Heart left ventricle (tissue), 16 donors: ENCODE results near the gene ZBTB20. TPM values are rescaled to one million over a fixed set of nuclear protein-coding genes. Genes with fewer than 3 reads are reported as not detected.
A peak's percentile ranks its signal among the peaks of the same experiment; 100 is the strongest.

Experiments
- ATAC-seq, 4 donors: fragments of 200-7000 bp; cut with Tn5 transposase; one replicate each; pipeline ENCODE4 v1.9.1; 2020 to 2022; ENCODE audit warnings: moderate library complexity in 4 of 4, mild to moderate bottlenecking in 3 of 4, moderate number of reproducible peaks in 1 of 4
- DNase-seq, 5 donors: peaks; one replicate each; pipeline ENCODE4 v3.0.0-alpha.2; 2020
- H3K27ac ChIP-seq, 12 donors: fragments of 200-600 bp; sonication (generic) in 4 of 12; one replicate each; pipeline versions ENCODE4 v1.5.0 to v1.8.0; 2016 to 2022; ENCODE audit warnings: mild to moderate bottlenecking in 2 of 12
- H3K27me3 ChIP-seq, 9 donors: fragments of 200-600 bp; sonication (generic) in 2 of 9; one replicate each; pipeline versions ENCODE4 v1.5.1 to v1.8.0; 2016 to 2022; ENCODE audit warnings: mild to moderate bottlenecking in 3 of 9
- H3K36me3 ChIP-seq, 9 donors: fragments of 200-600 bp; sonication (generic) in 2 of 9; one replicate each; pipeline versions ENCODE4 v1.5.0 to v1.8.0; 2018 to 2022; ENCODE audit warnings: mild to moderate bottlenecking in 2 of 9
- H3K4me1 ChIP-seq, 12 donors: fragments of 200-600 bp; sonication (generic) in 4 of 12; one replicate each; pipeline versions ENCODE4 v1.5.0 to v1.8.0; 2016 to 2022; ENCODE audit warnings: mild to moderate bottlenecking in 3 of 12
- H3K4me3 ChIP-seq, 12 donors: fragments of 200-600 bp; sonication (generic) in 4 of 12; one replicate each; pipeline versions ENCODE4 v1.5.0 to v1.8.0; 2017 to 2022; ENCODE audit warnings: mild to moderate bottlenecking in 9 of 12, moderate library complexity in 4 of 12
- H3K9me3 ChIP-seq, 12 donors: fragments of 200-600 bp; sonication (generic) in 4 of 12; one replicate each; pipeline versions ENCODE4 v1.5.0 to v1.8.0; 2016 to 2022; ENCODE audit warnings: mild to moderate bottlenecking in 1 of 12
- POLR2A ChIP-seq, 2 donors: fragments of 450-650 bp; IDR thresholded peaks; one replicate each; pipeline ENCODE4 v1.6.1; 2017; ENCODE audit warnings: antibody characterized with exemption in 2 of 2, mild to moderate bottlenecking in 2 of 2, moderate library complexity in 2 of 2
- WGBS, 4 donors: extraction: QIAGEN DNeasy Blood & Tissue Kit in 2 of 4; methylation state at CpG; one replicate each; pipeline versions ENCODE4 v1.1.5 to v1.1.7; 2013 to 2018; 5-methylcytosine and 5-hydroxymethylcytosine counted together
- intact Hi-C, 10 donors: fragments of 100-400 bp; cut with DNase I; formaldehyde crosslinking; loops; one replicate each; pipeline versions ENCODE4 v1.11.1 to v1.14.2; 2022
- polyA plus RNA-seq, 2 donors: library from polyadenylated mRNA; stranded (reverse); fragments of 200-250 nt; gene quantifications; one replicate each; pipeline ENCODE4 v1.2.3, GENCODE V29; 2013
- total RNA-seq, 9 donors: library from RNA; depleted of rRNA in 2 of 9; stranded (reverse); fragments of >200 nt in 2 of 9; fragmentation: NEBNext Ultra II Directional in 3 of 9; extraction: Animal tissue kit (Norgen Biotek cat#: 25700) in 3 of 9; gene quantifications; one replicate each; pipeline versions ENCODE4 v1.1.0 to v1.2.4, GENCODE V29; 2016 to 2023
- TF ChIP-seq, protein P1 (sequence below), 12 donors: fragments of 200-600 bp; sonication (generic) in 4 of 12; IDR thresholded peaks; one replicate each; pipeline versions ENCODE4 v1.5.0 to v1.8.0; 2018 to 2022; ENCODE audit warnings: antibody characterized with exemption in 12 of 12, mild to moderate bottlenecking in 5 of 12
- donor health status: ischemic (EF 13 %, LVEDD 7.1; RV severe dilation, severe dysfunction).
- donor health status: healthy with polysubstance abuse.
- donor health status: DM: no; HTN: yes; CAD: no.
- donor health status: DM: no; HTN: no; CAD: no.
- donor health status: ischemic (EF 25% LVEDD 6.9; RV normal size, moderate dysfunction).
- donor health status: ischemic (EF 25% LVEDD 5.7; RV mildly dilated, moderate dysfunction).
- donor health status: healthy.
- donor health status: DM: yes; HTN: yes; CAD: no.
- donor health status: ischemic (EF 35%, LVEDD 5.7; RV mildly dilated, moderate dysfunction).
- donor health status: nonischemic (EF 11% LVEDD 7.7; RV severe dilation, severe dysfunction).
- donor health status: DM: yes; HTN: yes; CAD: no.
- donor health status: PGD.
- donor health status: ischemic (EF 29% LVEDD 5.4; RV normal size, mild dysfunction).
- donor health status: nonischemic (EF 23%, LVEDD 6.1; RV moderate dilation, normal function).

ZBTB20 gene
- total and polyA plus RNA-seq, 11 donors = 6.2 to 109 (median 77.3) TPM

DNA sequence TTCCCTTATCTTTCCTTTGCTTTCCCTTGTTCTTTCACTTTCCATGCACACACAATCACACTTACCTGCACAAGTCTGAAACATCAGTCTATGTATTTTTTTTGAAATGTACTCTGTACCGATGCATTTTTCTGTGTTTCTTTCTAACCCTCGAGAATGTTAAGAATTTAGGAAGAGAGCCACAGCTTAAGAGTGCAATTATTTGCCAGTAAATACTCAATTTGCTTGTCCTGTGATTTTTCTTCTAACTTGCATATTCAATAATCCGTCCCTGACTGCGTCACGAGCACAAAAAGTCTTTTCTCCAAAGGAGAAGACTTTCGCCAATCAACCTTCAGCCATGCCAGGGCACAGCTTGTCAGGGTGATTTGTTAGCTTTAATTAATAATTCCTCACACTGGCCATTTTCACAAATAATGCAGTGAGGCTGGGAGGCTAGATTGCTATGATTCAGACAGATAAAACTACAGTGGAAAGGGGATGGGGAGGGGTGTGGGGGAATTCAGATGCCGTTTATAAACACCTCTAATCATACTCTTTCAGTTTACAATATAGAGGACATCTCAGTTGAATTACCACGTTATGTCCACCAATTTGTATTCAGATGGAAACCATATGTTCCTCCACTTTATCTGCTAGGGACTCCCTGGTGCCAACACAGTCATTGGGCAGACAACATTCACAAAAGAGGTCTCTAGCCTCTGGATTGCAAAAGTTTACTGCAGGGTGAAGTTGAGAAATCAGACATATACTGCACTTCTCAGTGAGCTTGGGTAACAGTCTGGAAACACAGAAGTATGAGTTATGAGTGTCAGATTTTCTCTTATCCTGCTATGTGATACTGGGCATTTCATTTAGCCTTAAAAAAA is 388.0 kb downstream of the ZBTB20 start:
- peaks cover 0 to 18% (median 4%) of the 10 kb centered on the region in 12 donors for H3K4me1 ChIP-seq
- no peaks in the 10 kb centered on the region for H3K27me3 ChIP-seq
- no peaks in the 10 kb centered on the region for H3K36me3 ChIP-seq
- 67 to 75% (median 69%) methylated on average over 8 of the region's 8 CpGs for WGBS, 4 donors
- DNase-seq = no peak
- no peak for TF ChIP-seq POLR2A (IDR thresholded peaks at IDR 0.05)
- TF ChIP-seq, protein P1, sequence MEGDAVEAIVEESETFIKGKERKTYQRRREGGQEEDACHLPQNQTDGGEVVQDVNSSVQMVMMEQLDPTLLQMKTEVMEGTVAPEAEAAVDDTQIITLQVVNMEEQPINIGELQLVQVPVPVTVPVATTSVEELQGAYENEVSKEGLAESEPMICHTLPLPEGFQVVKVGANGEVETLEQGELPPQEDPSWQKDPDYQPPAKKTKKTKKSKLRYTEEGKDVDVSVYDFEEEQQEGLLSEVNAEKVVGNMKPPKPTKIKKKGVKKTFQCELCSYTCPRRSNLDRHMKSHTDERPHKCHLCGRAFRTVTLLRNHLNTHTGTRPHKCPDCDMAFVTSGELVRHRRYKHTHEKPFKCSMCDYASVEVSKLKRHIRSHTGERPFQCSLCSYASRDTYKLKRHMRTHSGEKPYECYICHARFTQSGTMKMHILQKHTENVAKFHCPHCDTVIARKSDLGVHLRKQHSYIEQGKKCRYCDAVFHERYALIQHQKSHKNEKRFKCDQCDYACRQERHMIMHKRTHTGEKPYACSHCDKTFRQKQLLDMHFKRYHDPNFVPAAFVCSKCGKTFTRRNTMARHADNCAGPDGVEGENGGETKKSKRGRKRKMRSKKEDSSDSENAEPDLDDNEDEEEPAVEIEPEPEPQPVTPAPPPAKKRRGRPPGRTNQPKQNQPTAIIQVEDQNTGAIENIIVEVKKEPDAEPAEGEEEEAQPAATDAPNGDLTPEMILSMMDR (IDR thresholded peaks at IDR 0.05) = no peak
- peak overlapping the region in 10 of 12 donors; percentile 10 to 55 (median 36) for H3K4me3 ChIP-seq
- intact Hi-C loops = loop anchor here in 1 of 10 donors (10.0 kb wide), 1 partner anchor 134 kb away; no protein-coding TSS in a partner anchor
- H3K27ac ChIP-seq = peak overlapping the region in 10 of 12 donors; percentile 3 to 65 (median 23)
- no peaks in the 10 kb centered on the region for H3K9me3 ChIP-seq
- peak in 3 of 4 donors; percentile 18 to 72 (median 62) for ATAC-seq

DNA sequence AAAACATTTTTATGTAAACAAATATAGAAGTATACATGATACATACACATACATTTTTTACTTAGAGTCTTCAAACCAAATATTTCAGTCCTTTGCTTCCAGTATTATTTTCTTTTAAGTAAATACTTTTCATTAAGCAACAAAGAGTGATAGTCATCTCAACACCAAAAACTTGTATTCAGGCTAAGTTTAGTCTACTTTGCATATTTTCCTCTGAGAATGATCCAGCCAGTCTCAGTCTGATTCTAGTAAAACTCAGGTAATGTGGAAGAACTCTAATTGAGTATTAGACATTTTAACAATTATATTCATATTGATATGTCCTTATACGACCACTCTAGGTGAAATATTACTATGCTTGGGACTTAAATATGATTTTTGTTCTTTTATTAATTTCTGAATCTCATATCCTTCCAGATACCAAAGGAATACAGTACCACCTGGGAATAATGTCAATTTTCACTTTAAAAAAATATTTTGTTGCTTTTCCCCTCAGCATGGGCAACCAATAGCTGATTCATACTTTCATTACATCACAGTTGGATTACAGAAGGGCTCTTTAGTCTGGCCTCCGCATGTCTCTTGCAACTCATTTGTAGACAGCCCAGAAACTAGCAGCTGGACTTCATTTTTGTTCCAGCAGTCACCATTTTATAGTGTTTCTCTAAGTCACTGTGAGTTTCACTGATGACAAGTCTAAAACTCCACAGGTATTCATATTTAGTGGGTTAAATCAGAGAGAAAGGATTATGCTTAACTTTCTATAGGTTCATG is 390.4 kb downstream of the ZBTB20 start:
- Histone ChIP-seq H3K27ac (peak overlapping the region in 8 of 12 donors; percentile 6 to 65 (median 34)), H3K4me1 (peaks cover 0 to 20% (median 5%) of the 10 kb centered on the region in 12 donors), H3K27me3 (no peaks in the 10 kb centered on the region), H3K4me3 (peak overlapping the region in 7 of 12 donors; percentile 8 to 55 (median 39)), H3K9me3 (no peaks in the 10 kb centered on the region), H3K36me3 (no peaks in the 10 kb centered on the region)
- DNase-seq (peak in 3 of 5 donors; percentile 15 to 27 (median 23)), ATAC-seq (peak in 3 of 4 donors; percentile 67 to 85 (median 79))
- no peak for TF ChIP-seq POLR2A (IDR thresholded peaks at IDR 0.05)
- TF ChIP-seq, protein P1 (IDR thresholded peaks at IDR 0.05) = no peak
- WGBS, 4 donors = 81 to 89% (median 87%) methylated on average over 2 of the region's 2 CpGs
- intact Hi-C loops = loop anchor here in 1 of 10 donors (10.0 kb wide), 1 partner anchor 132 kb away; no protein-coding TSS in a partner anchor

DNA sequence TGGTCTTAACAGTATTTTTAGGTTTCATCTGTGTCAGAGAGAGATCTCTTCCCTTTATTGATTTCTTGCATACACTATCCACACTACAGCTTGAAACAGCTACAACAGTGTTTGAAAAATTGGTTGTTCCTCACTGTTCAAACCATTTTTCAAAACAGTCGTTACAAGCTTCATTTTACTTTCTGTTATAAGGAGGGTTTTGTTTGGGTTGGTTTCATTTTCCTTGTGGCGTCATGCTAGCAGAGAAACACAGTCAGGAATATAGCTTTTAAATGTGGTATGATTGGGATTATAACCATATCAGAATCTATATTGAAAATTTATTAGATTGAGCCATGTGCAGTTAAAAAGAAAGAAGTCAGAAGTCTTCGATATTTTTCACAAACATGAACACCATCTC is 400.6 kb downstream of the ZBTB20 start:
- ATAC-seq = peak in 2 of 4 donors; percentile 13 to 33
- Histone ChIP-seq H3K27me3 (no peaks in the 10 kb centered on the region), H3K4me1 (peaks cover 0 to 23% (median 4%) of the 10 kb centered on the region in 12 donors), H3K4me3 (peak overlapping the region in 9 of 12 donors; percentile 20 to 47 (median 30)), H3K36me3 (no peaks in the 10 kb centered on the region), H3K9me3 (no peaks in the 10 kb centered on the region), H3K27ac (peak overlapping the region in 11 of 12 donors; percentile 31 to 80 (median 61))
- DNase-seq = no peak
- TF ChIP-seq, protein P1 (IDR thresholded peaks at IDR 0.05) = no peak
- no peak for TF ChIP-seq POLR2A (IDR thresholded peaks at IDR 0.05)
- 49 to 68% (median 59%) methylated on average over 3 of the region's 3 CpGs for WGBS, 4 donors
- intact Hi-C loops = no loop called here
